Dermis microvascular lymphatic vessel endothelial cell (primary cell): Measurements from ENCODE around the gene MYH1. TPM values are rescaled to one million over a fixed set of nuclear protein-coding genes. Genes with fewer than 3 reads are reported as not detected.

ENCODE experiments used
- DNase-seq, 2 donors: peaks; one replicate each; pipeline versions ENCODE4 v3.0.0 to v3.0.0-alpha.2; 2010; ENCODE audit warnings: low read depth in 2 of 2
- total RNA-seq: library from RNA; depleted of rRNA; stranded (reverse); fragments of >200 nt; gene quantifications from 2 replicates; pipeline ENCODE4 v1.2.1, GENCODE V29; 2014

MYH1 gene
- total RNA-seq, 1 donor from 2014 or later, result not detected

- DNase-seq, result no peak
Measured at GRCh38 chr17:10482252-10482651, 36.1 kb downstream of the MYH1 start.

- no peak for DNase-seq
Measured at GRCh38 chr17:10477701-10478100, 40.6 kb downstream of the MYH1 start.

- DNase-seq, result no peak
Measured at GRCh38 chr17:10474536-10474935, 43.8 kb downstream of the MYH1 start.

GRCh38 chr17:10471858-10472257, 46.5 kb downstream of the MYH1 start:
- DNase-seq, result no peak

GRCh38 chr17:10469459-10469858, 48.9 kb downstream of the MYH1 start, which contains the start of gene MYH4:
Gene MYH4, minus strand, starts transcription at chr17:10469559. Its CDS starts 2,814 bp downstream, at chr17:10466745.
- no peak for DNase-seq

GRCh38 chr17:10463402-10463801, 54.9 kb downstream of the MYH1 start:
- no peak for DNase-seq

- DNase-seq, result no peak
Measured at GRCh38 chr17:10460062-10460461, 58.3 kb downstream of the MYH1 start.

- DNase-seq, result no peak
Measured at GRCh38 chr17:10458701-10459100, 59.6 kb downstream of the MYH1 start.

- no peak for DNase-seq
Measured at GRCh38 chr17:10457952-10458351, 60.4 kb downstream of the MYH1 start.

- DNase-seq, result no peak
Measured at GRCh38 chr17:10447026-10447931, 71.1 kb downstream of the MYH1 start.

Other genes with a start within 250 kb of the MYH1 start
- gene MYH13, start 145.5 kb downstream of the MYH1 start, total RNA-seq, result not detected in 2 replicates
- gene MYH8, start 96.6 kb downstream of the MYH1 start, total RNA-seq, result not detected in 2 replicates
- not detected in 2 replicates for gene MYH4, start 49.0 kb downstream of the MYH1 start, total RNA-seq
- not detected in 2 replicates for gene MYH2, start 31.1 kb upstream of the MYH1 start, total RNA-seq
- under 0.01 and 0.25 TPM in 2 replicates for gene MYH3, start 138.8 kb upstream of the MYH1 start, total RNA-seq
- gene SCO1, start 179.0 kb upstream of the MYH1 start, total RNA-seq, result 29.8 and 46.0 TPM in 2 replicates
- gene ADPRM, start 179.1 kb upstream of the MYH1 start, total RNA-seq, result 8.2 and 9.5 TPM in 2 replicates
- gene TMEM220, start 211.5 kb upstream of the MYH1 start, total RNA-seq, result 1.9 and 2.3 TPM in 2 replicates